ENCODE data around the gene RUNX3.
"Not testable (repeated sequence)": the region's sequence is repeated elsewhere in the genome, so short reads cannot be mapped to it uniquely, and the experiment has no call there.

RUNX3 gene

DNA sequence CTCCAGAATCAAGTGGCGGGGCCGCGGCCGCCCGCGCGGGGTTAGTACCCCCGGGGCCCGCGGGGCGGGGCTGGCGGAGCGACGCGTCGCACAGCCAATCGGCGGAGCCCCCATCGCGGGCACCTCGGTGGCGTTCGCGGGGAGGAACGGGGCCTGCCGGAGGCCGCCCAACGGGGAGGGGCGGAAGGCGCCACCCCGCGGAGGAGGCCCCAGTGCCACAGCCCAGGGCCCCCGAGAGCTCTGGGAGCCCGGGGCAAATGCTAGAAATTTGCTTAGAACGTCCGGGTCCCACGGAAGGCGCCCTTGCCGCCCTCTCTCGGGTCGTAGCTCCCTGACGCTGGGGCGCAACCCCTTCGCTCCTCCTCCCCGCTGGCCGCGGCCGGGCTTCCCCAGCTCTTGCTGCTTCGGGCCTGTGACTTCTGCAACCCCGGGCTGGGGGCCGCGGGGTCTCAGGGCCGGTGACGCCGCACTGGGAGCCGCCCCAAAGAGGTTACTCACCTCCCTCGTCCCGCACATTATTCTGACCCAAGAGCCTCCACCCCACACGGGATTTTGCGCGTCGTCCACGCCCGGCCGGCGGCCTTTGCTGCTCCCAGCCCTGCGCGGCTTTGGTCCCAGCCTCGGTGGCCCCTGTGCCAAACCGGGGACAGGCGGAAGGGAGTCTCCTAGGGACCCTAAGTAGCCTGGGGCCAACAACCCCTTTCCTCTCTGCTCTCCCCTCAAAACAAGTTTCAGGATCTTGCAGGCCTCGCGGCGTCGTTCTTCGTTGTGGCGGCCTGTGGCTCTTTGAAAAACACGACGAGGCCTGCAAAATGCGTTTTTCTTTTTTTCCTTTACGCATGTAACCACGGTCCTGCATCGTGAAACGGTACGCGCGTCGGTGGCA lies at the start of gene RUNX3:
TSS of gene RUNX3 (minus strand) at position 17 of the 886 bp plus-strand sequence. CDS start 408 bp downstream, outside the sequence.
- no peak for DNase-seq

DNA sequence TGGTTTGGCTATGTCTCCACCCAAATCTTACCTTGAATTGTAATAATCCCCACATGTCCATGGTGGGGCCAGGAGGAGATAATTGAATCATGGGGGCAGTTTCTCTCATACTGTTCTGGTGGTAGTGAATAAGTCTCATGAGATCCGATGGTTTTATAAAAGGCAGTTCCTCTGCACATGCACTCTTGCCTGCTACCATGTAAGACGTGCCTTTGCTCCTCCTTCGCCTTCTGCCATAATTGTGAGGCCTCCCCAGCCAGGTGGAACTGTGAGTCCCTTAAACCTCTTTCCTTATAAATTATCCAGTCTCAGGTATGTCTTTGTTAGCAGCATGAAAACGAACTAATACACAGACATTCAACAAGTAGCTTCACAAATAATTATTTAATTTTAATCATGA lies 49.2 kb upstream of the RUNX3 start:
- DNase-seq: not testable (repeated sequence)

DNA sequence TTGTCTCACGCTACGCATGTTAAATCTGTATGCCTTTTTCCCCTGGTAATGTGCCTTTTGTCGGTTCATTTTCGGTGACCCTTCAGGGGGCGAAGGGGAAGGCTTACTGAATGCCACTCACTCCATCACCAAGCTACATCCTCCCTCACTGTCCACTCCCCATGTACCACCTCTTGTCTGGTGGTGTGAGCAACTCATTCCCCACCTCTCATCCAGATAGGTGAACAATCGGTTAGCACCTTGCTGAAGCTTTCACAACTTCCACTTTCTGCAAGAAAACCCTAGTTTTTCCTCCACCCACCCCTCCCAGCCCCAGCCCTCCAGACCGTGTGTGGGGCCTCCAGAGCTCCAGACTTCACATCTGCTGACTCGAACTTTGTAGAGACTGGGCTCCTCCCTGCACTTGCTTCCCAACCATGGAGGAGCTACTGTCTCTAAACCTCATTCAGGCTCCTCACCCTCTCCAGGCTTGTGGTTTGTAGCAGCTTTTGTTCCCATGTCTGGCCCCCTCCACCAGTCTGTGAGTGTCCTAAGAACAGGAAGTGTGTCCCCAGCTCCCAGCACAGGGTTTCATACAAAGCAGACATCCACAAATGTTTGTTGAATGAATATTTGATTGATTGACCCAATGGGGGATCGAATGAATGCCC lies 48.4 kb upstream of the RUNX3 start:
- DNase-seq: no peak

DNA sequence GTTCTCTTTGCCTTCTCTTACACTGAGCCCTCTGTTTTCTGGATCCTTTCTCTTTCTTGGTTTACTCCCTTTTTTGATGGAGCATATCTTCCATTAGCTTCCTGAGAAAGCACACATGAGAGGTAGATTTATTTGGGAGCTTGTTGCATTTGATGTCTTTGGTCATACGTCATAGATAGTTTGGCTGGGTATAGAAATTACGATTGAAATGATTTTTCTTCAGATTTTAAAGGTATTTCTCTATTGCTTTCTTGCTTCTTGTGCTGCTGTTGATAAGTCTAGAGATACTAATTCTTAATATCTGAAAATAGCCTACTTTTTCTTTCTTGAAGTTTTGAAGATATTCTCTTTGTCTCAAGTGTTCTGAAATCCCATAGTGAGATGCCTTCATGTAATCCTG lies 45.3 kb upstream of the RUNX3 start:
- DNase-seq: no peak

DNA sequence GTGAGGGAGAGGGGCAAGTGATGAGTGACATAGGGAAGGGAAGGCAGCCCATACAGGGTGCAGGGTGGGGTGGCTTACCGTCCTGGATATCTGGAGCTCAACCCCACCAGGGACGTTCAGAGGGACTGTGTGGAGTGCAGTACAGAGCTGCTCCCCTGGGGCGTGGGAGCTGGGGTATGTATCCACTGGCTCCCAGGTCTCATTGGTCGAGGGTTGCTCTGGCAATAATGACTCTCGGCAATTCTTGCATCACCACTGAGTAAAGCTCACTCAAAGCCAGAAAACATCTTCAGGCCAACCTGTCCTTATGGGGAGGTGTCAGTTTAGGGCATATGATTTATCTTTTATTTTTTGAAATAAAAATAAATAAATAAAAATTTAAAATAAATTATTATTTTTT lies 43.2 kb upstream of the RUNX3 start:
- no peak for DNase-seq

DNA sequence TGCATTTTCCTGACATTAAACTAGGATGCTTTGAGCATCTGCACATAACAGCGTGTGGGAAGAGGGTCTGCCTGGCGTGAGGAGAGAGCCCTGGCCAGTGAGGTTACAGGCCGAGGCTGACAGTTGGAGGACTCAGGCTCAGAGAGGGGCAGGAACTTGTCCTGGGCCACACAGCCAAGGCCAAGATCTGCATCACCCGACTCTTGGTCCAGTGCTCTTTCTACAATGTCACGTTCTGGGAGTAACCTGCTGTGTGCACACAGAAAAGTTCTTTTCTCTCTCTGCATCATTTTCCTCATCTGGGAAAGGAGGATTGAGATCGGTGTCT lies 42.8 kb upstream of the RUNX3 start:
- no peak for DNase-seq

DNA sequence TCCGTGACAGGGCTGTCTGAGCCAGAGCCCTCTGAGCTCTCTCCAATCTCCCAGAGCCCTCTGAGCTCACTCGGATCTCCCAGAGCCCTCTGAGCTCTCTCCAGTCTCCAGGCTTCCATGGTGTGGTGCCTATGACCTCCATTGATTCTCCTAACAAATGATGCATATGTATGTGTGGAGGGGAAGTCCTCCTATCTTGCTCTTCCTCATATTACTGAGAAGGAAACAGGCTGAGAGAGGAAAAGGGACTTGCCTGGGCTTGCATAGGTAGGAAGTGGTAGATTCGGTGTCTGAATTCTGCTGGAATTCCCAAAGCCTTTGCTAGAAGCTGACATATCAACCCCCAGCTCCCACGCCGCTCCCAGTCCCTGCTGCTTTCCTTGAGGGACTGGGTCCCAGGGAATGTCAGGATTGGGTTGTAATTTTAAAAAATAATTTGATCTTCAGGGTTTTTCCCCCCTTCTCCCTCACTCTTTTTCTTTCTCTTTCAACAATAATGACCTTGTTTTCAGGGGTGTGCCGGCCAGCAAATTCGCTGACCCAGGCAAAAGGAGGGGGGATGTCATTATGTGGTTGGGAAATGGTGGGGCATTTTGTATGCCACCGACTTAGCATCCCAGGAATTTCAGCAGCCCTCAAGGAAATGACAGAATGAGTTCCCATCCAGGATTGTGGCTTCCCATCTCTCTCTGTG lies 42.3 kb upstream of the RUNX3 start:
- DNase-seq: no peak

DNA sequence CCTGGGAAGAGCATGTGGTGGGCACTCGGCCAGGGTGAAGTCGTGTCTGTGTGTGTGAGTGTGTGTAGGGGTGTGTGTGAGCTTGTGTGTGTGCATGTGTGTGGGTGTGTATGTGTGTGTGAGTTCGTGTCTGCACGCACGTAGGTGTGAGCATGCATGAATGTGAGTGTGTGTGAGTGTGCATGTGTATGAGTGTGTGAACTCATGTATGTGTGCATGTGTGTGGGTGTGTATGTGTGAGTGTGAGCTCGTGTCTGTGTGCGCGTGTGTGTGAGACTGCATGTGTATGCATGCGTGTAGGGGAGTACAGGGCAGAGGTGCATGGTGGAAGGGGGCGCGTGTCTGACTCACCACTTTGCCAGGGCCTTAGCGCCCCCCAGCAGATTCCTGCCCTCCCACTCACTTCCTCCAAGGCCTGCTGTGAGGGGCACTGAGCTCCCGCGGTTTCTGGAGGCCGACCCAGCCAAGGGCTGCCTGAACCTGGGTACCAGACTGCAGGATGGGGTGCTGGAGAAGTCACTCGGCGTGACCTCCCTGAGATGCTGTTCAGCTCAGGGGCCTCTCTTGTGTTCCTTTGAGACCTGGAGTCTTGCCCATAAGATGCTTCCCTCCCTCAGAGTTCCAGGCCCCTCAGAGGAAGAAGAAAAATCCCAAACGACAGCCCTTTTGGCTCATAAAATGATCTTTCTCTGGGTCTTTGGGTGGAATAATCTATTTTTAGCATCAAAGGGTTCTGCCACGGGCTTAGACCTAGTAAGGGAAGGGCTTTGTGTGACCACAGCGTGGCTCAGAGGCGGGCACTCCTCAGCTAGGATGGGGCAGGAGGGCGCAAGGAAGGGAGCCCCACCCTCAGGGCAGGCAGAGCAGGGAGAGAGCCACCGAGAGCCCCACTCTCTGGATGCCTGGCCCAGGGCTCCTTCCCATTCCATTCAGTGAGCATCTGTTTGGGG lies 41.1 kb upstream of the RUNX3 start:
- no peak for DNase-seq

DNA sequence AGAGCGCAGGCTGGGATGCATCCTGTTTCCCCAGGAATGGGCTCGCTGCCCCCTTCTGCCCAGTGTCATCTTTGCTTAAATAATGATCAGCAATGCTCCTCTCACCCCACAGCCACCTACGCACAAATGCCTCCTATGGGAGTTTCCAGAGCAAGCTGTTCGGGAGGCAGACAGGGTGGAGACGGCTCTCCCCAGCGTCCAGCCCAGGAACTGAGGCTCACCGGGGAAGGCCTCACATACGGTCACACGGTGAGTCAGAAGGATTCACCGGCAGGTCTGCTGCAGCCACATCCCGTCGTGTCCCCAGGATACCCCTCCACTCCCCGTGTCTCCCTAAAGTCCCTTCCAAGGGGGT lies 40.3 kb upstream of the RUNX3 start:
- no peak for DNase-seq

DNA sequence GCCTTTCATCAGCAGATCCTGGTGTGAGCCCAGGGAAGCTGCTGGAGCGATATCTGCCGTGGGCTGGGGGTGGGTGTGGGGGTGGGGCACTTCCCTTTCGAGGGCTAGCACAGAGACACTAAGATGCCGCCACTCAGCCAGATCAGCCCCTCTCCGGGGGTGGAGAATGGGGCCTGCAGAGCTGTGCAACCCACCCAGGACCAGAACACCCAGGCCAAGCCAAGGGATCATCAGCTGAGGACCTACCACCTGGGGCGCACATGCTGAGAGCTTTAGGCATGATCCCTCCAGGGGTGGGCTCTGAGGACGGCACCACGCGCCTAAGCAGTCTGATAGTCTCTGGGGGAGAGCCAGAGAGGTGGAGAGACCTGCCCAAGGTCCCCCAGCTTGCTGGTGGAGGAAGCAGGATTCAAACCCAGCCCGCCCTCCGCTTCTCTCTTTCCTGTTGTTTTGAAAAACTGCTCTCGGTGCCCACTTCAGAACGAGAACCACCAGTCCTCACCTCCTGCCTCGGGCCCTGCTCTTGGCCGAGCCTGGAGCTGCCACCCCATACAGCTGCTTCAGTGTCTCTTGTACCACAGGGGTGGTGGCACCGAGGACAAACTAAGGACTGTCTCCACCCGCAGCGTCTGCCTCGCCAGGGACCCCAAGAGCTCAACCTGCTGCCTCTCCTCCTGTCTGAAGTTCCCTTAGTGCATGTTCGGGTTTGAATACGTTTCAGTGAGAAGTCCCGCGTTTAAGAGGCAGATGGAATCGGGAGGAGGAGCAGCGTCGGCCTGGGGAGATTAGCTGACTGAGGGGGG lies 39.7 kb upstream of the RUNX3 start:
- no peak for DNase-seq

DNA sequence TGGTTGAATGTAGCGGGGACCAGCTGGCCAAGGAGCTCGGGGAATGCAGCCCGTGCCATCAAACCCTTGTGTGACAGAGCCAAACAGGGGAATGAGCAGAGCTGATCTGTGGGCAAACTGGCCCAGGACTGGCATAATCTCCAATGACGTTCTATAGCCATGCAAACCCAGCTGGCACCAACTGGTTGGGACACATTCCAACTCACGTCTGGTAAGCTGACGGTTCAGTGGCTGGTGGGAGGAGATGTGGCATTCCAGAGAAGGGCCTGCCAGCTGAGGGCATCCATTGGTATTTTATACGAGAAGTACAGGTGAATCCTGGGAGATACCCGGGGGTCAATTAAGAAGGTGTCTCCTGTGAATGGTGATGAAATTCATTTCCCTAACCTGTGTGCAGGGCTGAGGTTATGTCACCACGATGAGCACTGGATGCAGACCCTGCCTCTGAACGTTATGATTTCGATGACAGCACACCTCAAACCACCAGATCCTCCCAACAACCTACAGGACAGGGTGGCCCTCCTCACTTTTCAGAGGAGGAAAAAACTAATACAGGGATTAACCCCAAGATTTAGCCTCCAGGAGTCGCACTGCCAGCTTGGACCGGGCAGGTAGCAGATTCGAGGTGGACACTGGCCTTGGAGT lies 39.0 kb upstream of the RUNX3 start:
- DNase-seq: no peak

DNA sequence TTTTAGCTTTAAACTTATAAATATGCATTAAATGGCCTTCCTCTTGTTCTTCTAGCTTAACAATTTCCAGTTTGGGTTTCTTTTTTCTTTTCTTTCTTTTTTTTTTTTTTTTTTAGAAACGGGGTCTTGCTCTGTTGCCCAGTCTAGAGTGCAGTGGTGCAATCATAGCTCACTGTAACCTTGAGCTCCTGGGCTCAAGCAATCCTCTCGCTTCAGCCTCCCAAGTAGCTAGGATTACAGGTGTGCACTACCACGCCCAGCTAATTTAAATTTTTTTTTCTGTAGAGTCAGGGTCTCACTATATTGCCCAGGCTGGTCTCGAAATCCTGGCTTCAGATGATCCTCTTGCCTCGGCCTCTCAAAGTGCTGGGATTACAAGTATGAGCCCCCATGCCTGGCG lies 37.9 kb upstream of the RUNX3 start:
- no peak for DNase-seq

DNA sequence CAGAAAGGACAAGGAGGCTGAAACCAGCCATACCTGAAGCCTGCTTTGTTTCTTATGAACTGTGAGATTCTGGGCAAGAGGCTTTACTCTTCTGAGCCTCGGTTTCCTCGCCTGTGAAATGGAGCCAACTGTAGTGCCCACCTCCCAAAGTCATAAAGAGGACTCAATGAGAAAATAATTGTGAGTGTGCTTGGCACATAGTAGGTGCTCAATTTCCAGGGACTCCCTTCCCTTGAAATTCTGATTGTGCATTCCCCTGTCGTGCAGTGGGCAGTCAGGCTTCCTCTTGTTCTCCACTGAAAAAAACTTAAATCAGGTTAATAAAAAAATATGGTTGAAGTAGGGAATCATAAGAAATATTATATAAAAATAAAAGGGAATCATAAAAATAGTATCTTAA lies 37.5 kb upstream of the RUNX3 start:
- no peak for DNase-seq

DNA sequence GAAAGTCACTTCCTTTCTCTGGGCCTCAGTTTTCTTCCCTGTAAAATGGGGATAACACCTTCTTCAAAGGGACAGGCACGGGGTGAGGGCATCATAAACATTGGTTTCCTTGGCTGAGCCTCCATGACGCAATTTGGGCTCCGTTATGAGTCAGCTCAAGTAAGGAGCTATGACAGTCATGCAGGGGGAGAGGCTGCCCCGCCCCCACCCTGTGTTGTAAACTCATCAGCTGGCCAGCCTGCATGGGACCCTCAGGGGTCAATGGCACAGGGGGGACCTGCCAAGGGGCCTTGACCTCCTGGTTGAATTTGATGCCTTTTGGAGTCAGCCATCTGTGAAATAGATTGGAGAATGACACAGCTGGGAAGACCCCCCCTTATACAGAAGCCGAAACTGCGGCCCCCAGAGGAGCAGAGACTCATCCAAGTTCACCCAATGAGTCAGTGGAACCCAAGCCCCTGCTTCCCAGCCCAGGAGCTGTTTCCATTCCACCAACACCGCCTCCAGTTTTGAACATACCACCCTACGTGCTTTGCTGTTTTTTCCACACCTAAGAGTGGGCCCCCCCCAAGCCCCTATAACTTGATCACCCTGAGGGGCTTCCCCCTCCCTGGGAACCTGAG lies 36.8 kb upstream of the RUNX3 start:
- no peak for DNase-seq

DNA sequence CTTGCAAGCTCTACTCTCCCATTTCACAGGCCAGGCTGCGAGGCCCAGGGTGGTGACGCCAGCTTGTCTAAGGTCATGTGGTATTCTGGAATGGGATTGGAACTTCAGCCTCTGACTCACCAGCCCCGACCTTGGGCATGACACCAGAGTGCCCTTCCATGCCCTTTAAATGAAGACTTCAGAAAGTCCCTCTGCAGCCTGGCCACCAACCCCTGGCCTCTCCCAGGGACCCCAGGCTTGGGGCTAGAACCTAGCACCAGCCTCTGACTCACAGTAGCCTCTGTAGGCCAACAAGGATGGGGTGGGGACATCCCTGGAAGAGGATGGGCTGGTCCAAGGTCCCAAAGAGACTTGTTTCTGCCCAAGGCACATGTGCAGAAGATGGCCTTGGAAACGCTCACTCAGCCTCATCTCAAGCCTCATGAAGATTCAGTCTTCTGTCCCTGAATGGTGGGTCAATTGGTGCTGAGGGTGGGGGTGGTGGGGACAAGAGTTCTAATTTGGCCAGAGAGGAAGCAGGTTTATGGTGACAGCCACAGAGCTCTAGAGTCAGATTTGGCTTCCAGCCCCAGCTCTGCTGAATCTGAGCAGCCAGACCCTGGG lies 36.1 kb upstream of the RUNX3 start:
- no peak for DNase-seq

DNA sequence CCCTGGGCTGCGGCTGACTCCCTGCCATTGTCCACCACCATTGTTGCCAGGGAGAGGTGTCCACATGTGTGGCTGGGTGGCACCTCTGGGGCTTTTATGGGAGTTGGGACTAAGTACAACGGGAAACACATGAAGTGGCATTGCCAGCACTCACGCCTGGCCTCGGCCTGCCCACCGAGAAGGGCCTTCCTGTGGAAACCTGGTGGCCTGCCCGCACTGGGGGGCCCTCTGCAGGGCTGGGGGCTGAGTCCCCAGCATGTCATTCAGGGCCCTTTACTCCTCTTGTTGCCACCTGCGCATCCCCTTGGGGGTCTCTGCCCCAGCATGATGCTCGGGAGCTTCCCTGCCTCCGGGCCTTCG lies 35.5 kb upstream of the RUNX3 start:
- no peak for DNase-seq

DNA sequence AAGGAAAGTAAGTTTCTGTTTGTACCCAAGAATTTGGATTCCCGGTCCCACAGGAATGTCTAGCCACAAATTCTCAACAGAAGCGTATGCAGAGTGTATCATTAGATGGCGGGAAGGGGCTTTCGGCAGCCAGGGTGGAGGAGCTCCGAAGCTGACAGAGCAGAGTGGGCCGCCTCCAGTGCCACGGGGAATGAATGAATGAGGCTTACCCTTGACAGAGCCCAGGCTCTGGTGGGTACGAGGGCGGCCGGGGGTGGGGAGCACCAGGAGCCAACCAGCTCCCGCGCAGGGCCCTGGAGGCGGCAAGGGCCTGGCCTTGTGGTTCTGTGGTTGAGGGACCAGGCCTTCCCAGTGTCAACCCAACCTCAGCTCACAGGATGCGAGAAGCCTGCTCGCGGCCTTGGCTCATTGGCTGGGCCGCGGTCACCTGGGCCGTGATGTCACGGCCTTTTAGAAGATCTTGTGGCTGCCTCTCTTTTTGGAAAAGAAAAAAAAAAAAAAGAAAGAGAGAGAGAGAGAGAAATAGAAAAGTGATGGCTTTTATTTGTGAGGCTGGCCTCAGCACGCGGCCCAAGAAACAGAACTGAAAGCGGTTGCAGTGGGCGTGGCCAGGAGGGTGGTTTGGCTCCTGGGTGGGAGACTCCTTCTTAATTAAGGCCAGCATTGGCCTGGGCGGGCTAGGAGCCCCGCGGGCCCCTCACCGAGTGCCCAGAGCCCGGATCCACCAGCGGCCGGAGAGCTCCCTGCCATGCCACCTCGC lies 34.9 kb upstream of the RUNX3 start:
- no peak for DNase-seq

DNA sequence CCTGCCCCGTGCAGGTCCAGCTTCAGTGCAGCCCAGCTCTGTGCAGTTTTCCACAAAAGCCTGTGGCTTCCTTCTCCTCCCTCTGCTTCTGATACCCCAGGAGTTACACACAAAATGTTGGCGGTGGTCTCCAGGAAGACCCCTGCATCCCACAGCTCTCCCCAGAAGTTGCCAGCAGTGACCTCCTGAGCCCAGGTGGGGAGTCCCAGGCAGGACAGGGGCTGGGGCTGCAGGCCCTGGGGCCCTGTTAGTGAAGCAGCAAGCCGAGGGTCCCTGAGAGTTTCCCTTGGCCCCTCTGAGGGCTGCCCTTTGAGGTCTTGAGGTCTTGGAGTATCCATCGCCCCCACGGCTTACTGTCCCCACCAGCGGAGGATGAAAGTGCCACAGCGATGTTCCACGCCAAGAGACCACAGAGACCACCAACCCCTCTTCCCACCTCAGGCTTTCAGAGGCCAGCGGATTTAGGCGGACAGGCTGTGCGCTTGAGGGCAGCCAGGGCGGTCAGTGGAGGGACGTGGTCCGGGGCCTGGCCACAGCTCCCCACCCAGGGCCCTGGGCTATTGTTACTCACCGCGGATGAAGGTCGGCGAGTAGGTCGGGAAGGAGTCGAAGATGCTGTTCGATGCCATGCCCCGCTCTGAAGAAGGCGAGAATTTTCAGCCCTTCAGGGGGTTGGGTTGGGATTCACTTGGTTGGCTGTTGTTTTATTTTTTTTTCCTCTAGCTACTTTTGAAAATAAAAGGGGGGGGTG lies 34.0 kb upstream of the RUNX3 start:
- DNase-seq: no peak
